PFSK-1 (cell line): Measurements from ENCODE around the gene ITPRIP.

ENCODE experiments used
- POLR2AphosphoS5 ChIP-seq: IDR thresholded peaks from 2 replicates; pipeline ENCODE4 v1.6.1; 2012; ENCODE audit warnings: low read depth, mild to moderate bottlenecking, control low read depth, low read length, moderate library complexity
- SIN3A ChIP-seq: IDR thresholded peaks from 2 replicates; pipeline ENCODE4 v1.6.1; 2012; ENCODE audit warnings: mild to moderate bottlenecking, low read length, moderate library complexity, borderline replicate concordance; ENCODE audit not compliant: insufficient read depth

- TF ChIP-seq POLR2AphosphoS5 (no peak), SIN3A (no peak)
Observed at GRCh38 chr10:104368381-104368780, 30.1 kb upstream of the ITPRIP start.
